Endometrial microvascular endothelial cells (primary cell): Measurements from ENCODE around the gene KRT86. TPM values are rescaled to one million over a fixed set of nuclear protein-coding genes. Genes with fewer than 3 reads are reported as not detected.
"Not testable (repeated sequence)": the region's sequence is repeated elsewhere in the genome, so short reads cannot be mapped to it uniquely, and the experiment has no call there.

ENCODE experiments used
- in situ Hi-C: cut with HindIII; loops from 2 replicates; pipeline ENCODE4 v1.10.0; 2017; ENCODE audit warnings: low sequenced_read_pairs, low pct_unique_long_range_greater_than_20kb; ENCODE audit errors: inconsistent ontology term
- total RNA-seq: library from RNA; depleted of rRNA; stranded (reverse); fragments of >200 nt; gene quantifications from one replicate; pipeline ENCODE4 v1.2.3, GENCODE V29; 2015; ENCODE audit errors: inconsistent ontology term

KRT86 gene
- total RNA-seq, 1 donor from 2014 or later, result not detected

- in situ Hi-C loops, result loop anchor here (10.0 kb wide), 1 partner anchor 70 kb away; no protein-coding TSS in a partner anchor
Measured at GRCh38 chr12:52284562-52285171, 10.2 kb downstream of the KRT86 start.

GRCh38 chr12:52285172-52285745, 10.8 kb downstream of the KRT86 start:
- in situ Hi-C loops, result loop anchor here (10.0 kb wide), 1 partner anchor 70 kb away; no protein-coding TSS in a partner anchor

- in situ Hi-C loops, result loop anchor here (10.0 kb wide), 1 partner anchor 71 kb away; no protein-coding TSS in a partner anchor
Measured at GRCh38 chr12:52285851-52286530, 11.5 kb downstream of the KRT86 start.

- in situ Hi-C loops, result loop anchor here (10.0 kb wide), 1 partner anchor 72 kb away; no protein-coding TSS in a partner anchor
Measured at GRCh38 chr12:52286857-52287785, 12.7 kb downstream of the KRT86 start.

GRCh38 chr12:52287816-52288805, 13.7 kb downstream of the KRT86 start:
- in situ Hi-C loops, result loop anchor here (10.0 kb wide), 1 partner anchor 73 kb away; no protein-coding TSS in a partner anchor

- in situ Hi-C loops, result not testable (repeated sequence)
Measured at GRCh38 chr12:52290483-52291134, 16.2 kb downstream of the KRT86 start.

GRCh38 chr12:52291267-52291935, 17.0 kb downstream of the KRT86 start, which contains the start of gene KRT81:
TSS of gene KRT81 (minus strand) at chr12:52291534. CDS start at chr12:52291465, 69 bp downstream.
- in situ Hi-C loops, result no loop called here

GRCh38 chr12:52293926-52294325, 19.5 kb downstream of the KRT86 start:
- in situ Hi-C loops, result no loop called here

- in situ Hi-C loops, result no loop called here
Measured at GRCh38 chr12:52294803-52295202, 20.4 kb downstream of the KRT86 start.

- in situ Hi-C loops, result no loop called here
Measured at GRCh38 chr12:52295663-52296062, 21.2 kb downstream of the KRT86 start.

- in situ Hi-C loops, result no loop called here
Measured at GRCh38 chr12:52296572-52297215, 22.2 kb downstream of the KRT86 start.

GRCh38 chr12:52298677-52299190, 24.3 kb downstream of the KRT86 start:
- in situ Hi-C loops, result no loop called here

- in situ Hi-C loops, result no loop called here
Measured at GRCh38 chr12:52300796-52301691, 26.6 kb downstream of the KRT86 start.

GRCh38 chr12:52301721-52302120, 27.3 kb downstream of the KRT86 start:
- in situ Hi-C loops, result not testable (repeated sequence)

GRCh38 chr12:52302242-52302914, 27.9 kb downstream of the KRT86 start:
- in situ Hi-C loops, result not testable (repeated sequence)
